Adrenal gland (tissue), 5 donors: Measurements from ENCODE around the gene MTF1.

ENCODE experiments used
- POLR2A ChIP-seq, 2 donors: fragments of 450-650 bp; IDR thresholded peaks; one replicate each; pipeline ENCODE4 v1.6.1; 2017; ENCODE audit warnings: antibody characterized with exemption in 2 of 2, mild to moderate bottlenecking in 2 of 2, moderate library complexity in 1 of 2
- TF ChIP-seq, protein P1 (sequence below), 6 experiments: fragments of 450-650 bp in 4 of 6; fragments of 200-600 bp in 2 of 6; sonication (generic) in 1 of 6; IDR thresholded peaks; 1 replicate in 5 of 6; 2 replicates in 1 of 6; pipeline versions ENCODE4 v1.5.1 to v1.8.0; 2016 to 2021; ENCODE audit warnings: antibody characterized with exemption in 6 of 6, mild to moderate bottlenecking in 2 of 6, moderate library complexity in 1 of 6
- donor health status: DM: no; HTN: no; CAD: no.

DNA sequence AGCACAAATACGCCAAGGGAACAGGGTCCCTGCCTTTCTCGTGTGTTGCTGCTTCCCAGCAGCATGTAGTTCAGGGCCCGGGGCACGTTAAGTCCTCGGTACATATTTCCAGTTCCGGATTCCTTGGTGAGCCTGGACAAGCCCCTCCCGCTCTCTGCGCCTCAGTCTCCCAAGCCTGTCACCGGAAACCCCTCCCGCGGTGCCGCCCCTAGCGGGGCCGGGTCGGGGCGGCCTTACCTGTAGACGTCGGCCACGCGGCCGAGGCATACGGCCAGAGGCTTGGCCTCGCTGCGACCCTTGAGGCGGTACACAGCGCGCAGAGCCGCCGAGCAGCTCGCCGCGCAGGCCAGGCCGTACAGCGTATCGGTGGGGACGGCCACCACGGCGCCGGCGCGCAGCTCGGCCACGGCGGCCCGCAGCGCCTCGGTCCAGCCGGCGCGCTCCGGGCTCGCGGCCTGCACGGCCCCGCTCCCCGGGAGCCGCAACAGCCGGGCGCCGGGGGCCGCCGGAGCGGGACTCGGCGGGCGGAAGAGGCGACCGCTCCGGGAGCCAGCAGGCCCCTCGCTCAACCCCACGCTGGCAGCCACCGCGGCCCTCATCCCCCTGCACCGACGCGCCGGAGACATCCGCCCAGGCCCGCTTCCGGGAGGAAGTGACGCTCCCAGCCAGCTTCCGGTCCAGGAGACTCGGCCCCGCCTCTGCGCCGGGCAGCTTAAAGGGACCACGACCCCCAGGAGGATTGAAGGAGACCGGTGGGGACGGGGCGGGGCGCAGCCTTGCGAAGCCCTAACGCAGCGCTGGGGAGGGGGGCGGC is 51.6 kb downstream of the MTF1 start, which contains the start of the genes C1orf122 and YRDC:
- peak; percentile 76 to 84 for TF ChIP-seq POLR2A (IDR thresholded peaks at IDR 0.05)
- TF ChIP-seq, protein P1, sequence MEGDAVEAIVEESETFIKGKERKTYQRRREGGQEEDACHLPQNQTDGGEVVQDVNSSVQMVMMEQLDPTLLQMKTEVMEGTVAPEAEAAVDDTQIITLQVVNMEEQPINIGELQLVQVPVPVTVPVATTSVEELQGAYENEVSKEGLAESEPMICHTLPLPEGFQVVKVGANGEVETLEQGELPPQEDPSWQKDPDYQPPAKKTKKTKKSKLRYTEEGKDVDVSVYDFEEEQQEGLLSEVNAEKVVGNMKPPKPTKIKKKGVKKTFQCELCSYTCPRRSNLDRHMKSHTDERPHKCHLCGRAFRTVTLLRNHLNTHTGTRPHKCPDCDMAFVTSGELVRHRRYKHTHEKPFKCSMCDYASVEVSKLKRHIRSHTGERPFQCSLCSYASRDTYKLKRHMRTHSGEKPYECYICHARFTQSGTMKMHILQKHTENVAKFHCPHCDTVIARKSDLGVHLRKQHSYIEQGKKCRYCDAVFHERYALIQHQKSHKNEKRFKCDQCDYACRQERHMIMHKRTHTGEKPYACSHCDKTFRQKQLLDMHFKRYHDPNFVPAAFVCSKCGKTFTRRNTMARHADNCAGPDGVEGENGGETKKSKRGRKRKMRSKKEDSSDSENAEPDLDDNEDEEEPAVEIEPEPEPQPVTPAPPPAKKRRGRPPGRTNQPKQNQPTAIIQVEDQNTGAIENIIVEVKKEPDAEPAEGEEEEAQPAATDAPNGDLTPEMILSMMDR (IDR thresholded peaks at IDR 0.05): no peak
